NCI-H345 (cell line): ENCODE results near the gene NUAK1.
"Not testable (repeated sequence)": the region's sequence is repeated elsewhere in the genome, so short reads cannot be mapped to it uniquely, and the experiment has no call there.

ENCODE experiments used
- DNase-seq: peaks from one replicate; lab custom pipeline; 2025; lab: John Stamatoyannopoulos, UW

NUAK1 gene

DNA sequence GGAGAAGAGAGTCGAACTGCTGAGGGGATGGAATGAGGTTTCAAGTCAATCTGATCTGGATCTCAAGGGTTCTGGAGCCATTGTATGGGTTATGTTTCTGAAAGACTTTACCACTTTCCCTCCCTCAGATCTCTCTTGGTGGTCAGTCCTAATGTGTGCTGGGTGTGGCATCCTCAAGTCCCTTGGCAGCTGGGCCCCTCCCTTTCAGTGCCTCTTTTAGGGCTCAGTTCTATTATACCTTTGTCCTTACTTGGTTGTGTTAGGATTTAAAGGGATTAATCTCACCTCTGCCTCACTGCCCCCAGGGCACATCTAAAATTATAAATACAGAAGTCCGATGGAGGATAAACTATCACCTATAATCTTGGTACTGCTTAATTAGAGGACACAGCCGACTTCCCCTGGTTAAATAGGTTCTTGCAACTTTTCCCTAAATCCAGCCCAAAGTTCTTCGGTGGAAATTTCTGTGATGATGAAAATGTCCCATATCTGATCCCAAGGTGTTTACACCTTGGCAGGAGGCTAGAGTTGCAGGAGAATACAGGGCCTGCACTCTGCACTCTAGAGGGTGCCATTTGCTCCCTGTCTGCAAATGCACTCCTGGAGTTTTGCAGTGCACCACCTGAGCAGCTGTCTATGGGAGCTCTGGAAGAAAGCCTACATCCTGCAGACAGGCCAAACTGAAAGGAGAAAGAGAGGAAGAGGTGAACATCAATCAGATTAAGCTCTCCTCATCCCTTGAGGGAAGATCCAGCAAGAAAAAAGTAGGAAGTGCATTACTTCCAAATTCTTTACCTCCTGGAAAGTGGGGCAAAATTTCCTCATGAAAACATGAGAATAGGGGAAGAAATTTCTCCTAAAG, 106.8 kb downstream of the NUAK1 start:
- DNase-seq: no peak

DNA sequence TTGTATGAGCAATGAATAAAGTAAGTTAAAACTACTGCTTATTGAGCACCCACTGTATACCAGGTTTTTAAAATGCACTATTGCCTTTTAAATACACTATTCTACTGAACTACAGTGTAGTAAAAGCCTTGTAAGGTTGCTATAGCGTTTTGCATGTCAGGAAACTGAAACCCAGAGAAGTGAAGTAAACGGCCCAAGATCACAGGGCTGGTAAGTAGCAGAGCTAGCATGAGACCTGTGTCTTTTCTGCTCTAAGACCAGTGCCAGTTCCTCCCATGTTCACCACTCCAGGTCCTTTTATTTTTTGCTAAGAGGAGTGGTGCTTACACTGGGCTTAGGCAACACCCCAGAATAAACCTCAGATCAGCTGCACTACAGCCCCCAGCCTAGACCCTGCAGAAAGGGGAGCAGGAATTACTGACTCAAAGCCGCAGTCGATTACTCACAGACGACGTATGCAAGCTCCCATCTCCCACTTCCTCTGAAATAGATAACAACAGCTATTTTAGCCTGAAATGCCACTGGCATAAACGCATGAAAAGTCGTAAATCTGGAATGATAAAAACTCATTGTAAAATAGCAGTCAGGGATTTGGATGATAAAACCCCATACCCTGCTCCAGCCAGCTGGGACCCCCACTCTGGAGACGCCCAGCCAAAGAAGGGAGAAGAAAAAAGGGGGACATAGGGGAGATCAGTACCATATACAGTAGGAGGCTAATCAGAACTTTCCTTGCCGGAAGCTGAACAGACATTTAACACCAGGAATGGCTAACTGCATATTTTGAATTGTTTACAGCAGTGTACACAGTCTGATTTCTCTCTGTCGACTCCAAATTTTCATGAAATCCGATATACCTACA, 108.3 kb downstream of the NUAK1 start:
- no peak for DNase-seq

- DNase-seq: no peak
These were observed 109.2 kb downstream of the NUAK1 start for GRCh38 chr12:106029532-106029931.

DNA sequence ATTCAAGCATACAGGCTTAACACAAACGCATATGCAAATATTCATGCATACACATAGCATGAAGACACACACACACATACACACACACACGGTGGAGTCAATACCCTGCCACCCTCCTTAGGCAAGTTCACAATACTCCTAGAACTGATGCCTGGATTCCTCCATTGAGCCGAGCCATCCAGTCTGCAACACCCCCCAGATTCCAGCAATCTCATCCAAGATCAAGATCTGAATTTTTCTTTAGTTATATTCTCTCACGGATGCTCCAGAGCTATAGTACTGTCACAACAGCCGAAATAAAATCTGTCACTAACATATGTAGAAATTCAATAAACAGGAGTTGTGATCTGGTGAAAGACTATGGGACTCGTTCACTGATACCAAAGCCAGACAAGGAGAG, 110.8 kb downstream of the NUAK1 start:
- no peak for DNase-seq

GRCh38 chr12:106027286-106027685, 111.5 kb downstream of the NUAK1 start:
- DNase-seq: no peak

DNA sequence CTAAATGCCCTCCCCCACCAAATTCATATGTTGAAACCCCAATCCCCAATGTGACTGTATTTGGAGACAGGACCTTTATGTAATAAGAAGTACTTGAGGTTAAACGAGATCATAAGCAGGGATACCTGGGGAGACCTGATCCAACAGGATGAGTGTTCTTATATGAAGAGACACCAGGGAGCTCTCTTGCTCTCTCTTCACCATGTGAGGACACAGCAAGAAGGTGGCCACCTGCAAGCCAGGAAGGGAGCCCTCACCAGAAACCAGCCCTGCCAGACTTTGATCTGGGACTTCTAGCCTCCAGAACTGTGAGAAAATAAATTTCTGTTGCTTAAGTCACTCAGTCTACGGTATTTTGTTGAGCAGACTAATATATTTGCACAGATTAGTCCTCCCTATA, 113.6 kb downstream of the NUAK1 start:
- no peak for DNase-seq

GRCh38 chr12:106023039-106023438, 115.7 kb downstream of the NUAK1 start:
- no peak for DNase-seq

DNA sequence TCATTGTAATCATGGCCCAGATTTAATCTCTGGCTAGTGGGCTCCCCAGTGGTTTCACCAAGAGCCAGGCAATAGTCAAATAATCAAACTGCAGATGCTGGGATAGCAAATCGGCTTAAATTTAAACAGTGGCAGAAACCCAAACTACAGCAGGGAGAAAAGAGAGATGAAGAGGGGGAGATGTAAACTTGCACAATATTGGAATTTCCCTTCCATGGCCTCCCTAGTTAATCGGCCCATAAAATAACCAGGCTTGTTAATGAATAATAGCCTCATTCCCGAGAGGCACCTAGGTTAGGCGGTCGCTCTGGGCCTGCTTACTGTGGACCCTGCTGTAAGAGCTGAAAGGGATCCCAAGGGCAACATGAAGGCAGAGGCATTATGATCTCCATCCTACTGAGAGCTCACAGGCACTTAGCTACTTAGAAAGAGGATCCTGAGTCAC, 116.2 kb downstream of the NUAK1 start:
- no peak for DNase-seq

DNA sequence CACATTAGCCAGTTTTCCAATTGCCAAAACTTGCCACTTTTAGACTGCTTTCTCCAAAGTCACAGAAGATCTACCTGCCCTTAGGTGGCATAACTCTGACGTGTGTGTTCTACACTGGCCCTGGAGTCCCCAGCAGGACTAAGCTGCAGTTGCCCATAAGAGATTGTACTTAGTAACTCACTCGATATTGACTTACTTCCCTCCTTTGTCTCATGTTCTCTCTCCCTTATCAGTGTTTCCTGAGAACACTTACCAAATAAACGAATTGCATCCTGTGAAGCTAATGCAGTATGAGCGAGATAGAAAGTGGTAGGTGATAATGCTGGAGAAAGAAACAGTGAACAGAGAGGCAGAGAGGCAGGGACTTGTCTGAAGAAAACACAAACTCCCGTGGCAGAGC, 117.2 kb downstream of the NUAK1 start:
- no peak for DNase-seq

DNA sequence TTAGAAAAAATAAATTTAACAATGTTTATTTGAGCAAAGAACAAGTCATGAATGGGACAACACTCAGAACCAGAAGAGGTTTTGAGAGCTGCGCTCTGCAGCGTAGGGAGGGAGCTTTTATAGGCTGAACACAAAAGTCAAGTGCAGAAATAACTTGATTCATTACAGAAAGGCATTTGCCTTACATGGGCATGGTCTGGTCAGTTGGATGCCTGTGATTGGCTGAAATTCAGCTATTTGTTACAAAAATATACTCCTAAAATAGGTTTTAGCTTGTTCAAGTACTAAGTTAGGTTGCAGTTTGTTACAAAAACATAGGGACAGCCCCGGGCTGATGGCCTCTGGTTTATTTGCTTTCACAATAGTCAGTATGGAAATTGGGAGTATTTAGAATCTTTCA, 118.0 kb downstream of the NUAK1 start:
- DNase-seq: no peak

GRCh38 chr12:106019144-106019543, 119.6 kb downstream of the NUAK1 start:
- DNase-seq: no peak

DNA sequence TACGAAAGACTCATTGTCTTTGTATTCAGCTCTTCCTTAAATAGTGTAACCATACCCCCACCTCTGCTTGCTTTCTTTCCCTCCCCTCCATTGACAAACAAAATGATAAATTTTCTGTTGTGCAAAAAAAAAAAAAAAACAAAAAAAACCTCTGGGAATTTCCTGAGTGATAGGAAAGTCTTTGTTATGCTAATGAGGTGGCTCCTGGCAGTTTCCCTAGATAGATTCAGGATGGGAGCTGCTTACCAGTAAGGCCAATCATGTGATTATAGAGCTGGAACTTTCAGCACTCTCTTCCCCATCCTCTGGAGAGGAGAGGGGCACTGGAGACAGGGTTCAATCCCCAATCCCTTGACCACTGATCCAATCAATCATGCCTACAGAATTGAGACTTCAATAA, 120.5 kb downstream of the NUAK1 start:
- DNase-seq: no peak

GRCh38 chr12:106016601-106017278, 122.0 kb downstream of the NUAK1 start:
- not testable (repeated sequence) for DNase-seq

- DNase-seq: no peak
These were observed 123.1 kb downstream of the NUAK1 start for GRCh38 chr12:106015646-106016045.

GRCh38 chr12:106013941-106014340, 124.8 kb downstream of the NUAK1 start:
- DNase-seq: no peak
